Upper lobe of left lung (tissue), 6 donors: Measurements from ENCODE around the gene ZNF787. TPM values are rescaled to one million over a fixed set of nuclear protein-coding genes. Genes with fewer than 3 reads are reported as not detected.

ENCODE experiments used
- ATAC-seq, 2 donors: fragments of 200-7000 bp; cut with Tn5 transposase; one replicate each; pipeline ENCODE4 v1.9.1; 2022; ENCODE audit warnings: mild to moderate bottlenecking in 2 of 2, moderate library complexity in 2 of 2; ENCODE audit not compliant: low FRiP score in 2 of 2
- DNase-seq, 2 donors: peaks; one replicate each; pipeline ENCODE4 v3.0.0-alpha.2; 2019 to 2020
- H3K27ac ChIP-seq, 4 donors: fragments of 200-600 bp; sonication (generic); one replicate each; pipeline ENCODE4 v1.5.1; 2016 to 2019
- H3K27me3 ChIP-seq, 4 donors: fragments of 200-600 bp; sonication (generic); one replicate each; pipeline ENCODE4 v1.5.1; 2017 to 2019
- H3K36me3 ChIP-seq, 4 donors: fragments of 200-600 bp; sonication (generic); one replicate each; pipeline ENCODE4 v1.5.1; 2016 to 2019
- H3K4me1 ChIP-seq, 4 donors: fragments of 200-600 bp; sonication (generic); one replicate each; pipeline ENCODE4 v1.5.1; 2018 to 2019
- H3K4me3 ChIP-seq, 4 donors: fragments of 200-600 bp; sonication (generic); one replicate each; pipeline ENCODE4 v1.5.1; 2017 to 2019; ENCODE audit warnings: mild to moderate bottlenecking in 2 of 4, moderate library complexity in 1 of 4
- H3K9me3 ChIP-seq, 4 donors: fragments of 200-600 bp; sonication (generic); one replicate each; pipeline ENCODE4 v1.5.1; 2018 to 2019
- EP300 ChIP-seq, 4 donors: sonication (generic); formaldehyde crosslinking; IDR thresholded peaks; one replicate each; pipeline ENCODE4 v1.5.1; 2017; ENCODE audit warnings: antibody characterized with exemption in 4 of 4, control low read depth in 2 of 4
- POLR2A ChIP-seq, 4 donors: fragments of 450-650 bp; IDR thresholded peaks; one replicate each; pipeline ENCODE4 v1.5.1; 2016 to 2017; ENCODE audit warnings: antibody characterized with exemption in 4 of 4, mild to moderate bottlenecking in 2 of 4
- POLR2AphosphoS5 ChIP-seq, 2 donors: sonication (generic); formaldehyde crosslinking; IDR thresholded peaks; one replicate each; pipeline ENCODE4 v1.5.1; 2017; ENCODE audit warnings: antibody characterized with exemption in 2 of 2
- WGBS, 2 donors: methylation state at CpG; one replicate each; pipeline ENCODE4 v1.1.5; 2017 to 2018; 5-methylcytosine and 5-hydroxymethylcytosine counted together
- total RNA-seq, 6 donors: library from RNA; depleted of rRNA in 4 of 6; stranded (reverse); fragments of >200 nt in 4 of 6; gene quantifications; one replicate each; pipeline versions ENCODE4 v1.1.0 to v1.2.1, GENCODE V29; 2016 to 2021
- TF ChIP-seq, protein P1 (sequence below), 6 experiments: fragments of 450-650 bp in 4 of 6; fragments of 200-600 bp in 2 of 6; sonication (generic) in 2 of 6; IDR thresholded peaks; one replicate each; pipeline ENCODE4 v1.5.1; 2016 to 2019; ENCODE audit warnings: antibody characterized with exemption in 6 of 6
- donor health status: DM: no; HTN: no; CAD: no; lungs with moderate emphysema.
- donor health status: DM: no; HTN: yes; CAD: no; lungs with severe emphysema.

The ZNF787 gene
- total RNA-seq, 6 donors from 2014 or later, result 20.5 to 45.4 (median 35.8) TPM

DNA sequence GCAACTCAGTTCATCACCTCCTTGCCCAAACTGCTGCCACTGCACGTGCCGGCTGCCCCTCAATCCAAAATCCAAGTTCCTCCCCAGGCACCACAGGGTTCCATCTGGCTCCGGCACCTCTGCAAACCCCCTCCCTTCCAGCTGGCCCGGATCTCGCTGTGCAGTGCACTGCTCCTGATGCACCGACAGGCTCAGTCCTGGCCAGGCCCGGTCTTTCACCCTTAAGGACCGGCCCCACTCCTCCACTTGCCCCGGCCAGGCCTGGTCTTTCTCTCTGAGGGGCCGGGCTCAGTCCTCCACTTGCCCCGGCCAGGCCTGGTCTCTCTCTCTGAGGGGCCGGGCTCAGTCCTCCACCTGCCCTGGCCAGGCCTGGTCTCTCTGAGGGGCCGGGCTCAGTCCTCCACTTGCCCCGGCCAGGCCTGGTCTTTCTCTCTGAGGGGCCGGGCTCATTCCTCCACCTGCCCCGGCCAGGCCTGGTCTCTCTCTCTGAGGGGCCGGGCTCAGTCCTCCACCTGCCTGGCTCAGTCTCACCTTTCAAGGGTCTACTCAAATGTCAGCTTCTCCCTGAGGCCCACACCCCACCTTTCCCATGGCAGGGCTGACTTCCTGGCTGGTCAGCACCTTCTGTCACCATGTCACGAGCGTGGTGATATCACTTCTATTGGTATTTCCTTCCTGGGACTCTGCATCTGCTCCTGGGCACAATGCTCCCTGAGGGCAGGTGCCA lies 6.9 kb downstream of the ZNF787 start:
- Histone ChIP-seq H3K27ac (peak overlapping the region; percentile 3 to 61 (median 39)), H3K4me3 (no peak overlapping the region), H3K4me1 (peaks cover 77 to 97% (median 80%) of the 10 kb centered on the region in 4 donors), H3K9me3 (no peaks in the 10 kb centered on the region), H3K27me3 (no peaks in the 10 kb centered on the region), H3K36me3 (peaks cover 0 to 9% (median 0%) of the 10 kb centered on the region in 4 donors)
- 73 to 79% methylated on average over 17 to 19 of the region's 19 CpGs for WGBS, 2 donors
- ATAC-seq (no peak), DNase-seq (no peak)
- TF ChIP-seq, protein P1, sequence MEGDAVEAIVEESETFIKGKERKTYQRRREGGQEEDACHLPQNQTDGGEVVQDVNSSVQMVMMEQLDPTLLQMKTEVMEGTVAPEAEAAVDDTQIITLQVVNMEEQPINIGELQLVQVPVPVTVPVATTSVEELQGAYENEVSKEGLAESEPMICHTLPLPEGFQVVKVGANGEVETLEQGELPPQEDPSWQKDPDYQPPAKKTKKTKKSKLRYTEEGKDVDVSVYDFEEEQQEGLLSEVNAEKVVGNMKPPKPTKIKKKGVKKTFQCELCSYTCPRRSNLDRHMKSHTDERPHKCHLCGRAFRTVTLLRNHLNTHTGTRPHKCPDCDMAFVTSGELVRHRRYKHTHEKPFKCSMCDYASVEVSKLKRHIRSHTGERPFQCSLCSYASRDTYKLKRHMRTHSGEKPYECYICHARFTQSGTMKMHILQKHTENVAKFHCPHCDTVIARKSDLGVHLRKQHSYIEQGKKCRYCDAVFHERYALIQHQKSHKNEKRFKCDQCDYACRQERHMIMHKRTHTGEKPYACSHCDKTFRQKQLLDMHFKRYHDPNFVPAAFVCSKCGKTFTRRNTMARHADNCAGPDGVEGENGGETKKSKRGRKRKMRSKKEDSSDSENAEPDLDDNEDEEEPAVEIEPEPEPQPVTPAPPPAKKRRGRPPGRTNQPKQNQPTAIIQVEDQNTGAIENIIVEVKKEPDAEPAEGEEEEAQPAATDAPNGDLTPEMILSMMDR (IDR thresholded peaks at IDR 0.05), result peak in 1 of 6 experiments; percentile 7
- TF ChIP-seq POLR2A (IDR thresholded peaks at IDR 0.05), result no peak

DNA sequence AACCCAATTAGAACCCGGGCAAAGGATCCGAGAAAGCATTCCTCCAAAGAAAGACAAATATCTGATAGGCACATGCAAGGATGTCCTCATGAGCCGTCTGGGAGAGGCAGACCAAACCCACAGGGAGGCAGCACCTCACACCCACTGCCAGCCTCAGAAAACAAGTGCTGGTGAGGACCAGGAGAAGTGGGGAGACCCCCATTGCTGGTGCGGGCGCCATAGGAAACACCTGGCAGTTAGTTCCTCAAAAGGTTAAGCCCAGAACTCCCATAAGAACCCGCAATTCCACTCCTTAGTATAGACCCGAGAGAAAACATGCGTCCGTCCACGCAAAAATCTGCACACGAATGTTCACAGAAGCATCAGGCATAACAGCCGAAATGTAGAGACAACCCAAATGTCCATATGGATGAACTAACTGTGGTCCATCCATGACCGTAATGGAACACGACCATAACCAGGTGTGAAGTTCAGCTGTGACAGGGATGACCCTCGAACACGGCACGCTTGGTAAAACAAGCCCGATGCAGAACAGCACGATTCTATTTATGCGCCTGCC lies 7.9 kb downstream of the ZNF787 start:
- H3K36me3 ChIP-seq, result peaks cover 0 to 6% (median 0%) of the 10 kb centered on the region in 4 donors
- DNase-seq (no peak), ATAC-seq (no peak)
- H3K4me1 ChIP-seq, result peaks cover 77 to 97% (median 80%) of the 10 kb centered on the region in 4 donors
- peak overlapping the region; percentile 71 to 84 (median 82) for H3K27ac ChIP-seq
- no peak overlapping the region for H3K4me3 ChIP-seq
- no peaks in the 10 kb centered on the region for H3K9me3 ChIP-seq
- no peaks in the 10 kb centered on the region for H3K27me3 ChIP-seq
- TF ChIP-seq, protein P1 (IDR thresholded peaks at IDR 0.05), result no peak
- TF ChIP-seq POLR2A (IDR thresholded peaks at IDR 0.05) (no peak), POLR2AphosphoS5 (IDR thresholded peaks at IDR 0.05) (no peak), EP300 (IDR thresholded peaks at IDR 0.05) (no peak)
- WGBS, 2 donors, result 64 to 71% methylated on average over 20 of the region's 20 CpGs

DNA sequence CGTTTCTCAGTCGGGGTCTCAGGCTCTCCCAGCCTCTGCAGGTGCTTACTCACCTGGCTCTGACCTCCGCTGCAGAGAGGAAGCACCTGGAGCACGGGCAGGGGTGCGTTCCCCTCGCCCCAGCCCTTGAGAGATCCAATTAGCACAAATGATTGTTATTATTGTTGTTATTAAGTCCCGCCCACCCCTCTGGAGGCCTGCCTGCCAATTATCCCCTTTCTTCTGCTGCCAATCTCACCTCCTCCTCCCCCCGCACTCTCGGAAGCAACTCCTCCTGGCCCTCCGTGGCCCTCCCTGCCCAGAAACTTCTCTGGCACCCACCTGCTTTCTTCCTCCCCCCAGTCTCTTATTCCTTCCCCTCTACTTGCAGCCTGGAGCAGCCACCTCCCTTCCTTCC lies 8.8 kb downstream of the ZNF787 start:
- 40 to 53% methylated on average over 10 of the region's 10 CpGs for WGBS, 2 donors
- ATAC-seq (no peak), DNase-seq (no peak)
- Histone ChIP-seq H3K27ac (peak overlapping the region; percentile 71 to 84 (median 82)), H3K36me3 (peaks cover 0 to 5% (median 0%) of the 10 kb centered on the region in 4 donors), H3K4me1 (peaks cover 77 to 97% (median 79%) of the 10 kb centered on the region in 4 donors), H3K4me3 (no peak overlapping the region), H3K27me3 (no peaks in the 10 kb centered on the region), H3K9me3 (no peaks in the 10 kb centered on the region)
- TF ChIP-seq POLR2AphosphoS5 (IDR thresholded peaks at IDR 0.05) (no peak), POLR2A (IDR thresholded peaks at IDR 0.05) (no peak), EP300 (IDR thresholded peaks at IDR 0.05) (no peak)
- TF ChIP-seq, protein P1 (IDR thresholded peaks at IDR 0.05), result no peak

DNA sequence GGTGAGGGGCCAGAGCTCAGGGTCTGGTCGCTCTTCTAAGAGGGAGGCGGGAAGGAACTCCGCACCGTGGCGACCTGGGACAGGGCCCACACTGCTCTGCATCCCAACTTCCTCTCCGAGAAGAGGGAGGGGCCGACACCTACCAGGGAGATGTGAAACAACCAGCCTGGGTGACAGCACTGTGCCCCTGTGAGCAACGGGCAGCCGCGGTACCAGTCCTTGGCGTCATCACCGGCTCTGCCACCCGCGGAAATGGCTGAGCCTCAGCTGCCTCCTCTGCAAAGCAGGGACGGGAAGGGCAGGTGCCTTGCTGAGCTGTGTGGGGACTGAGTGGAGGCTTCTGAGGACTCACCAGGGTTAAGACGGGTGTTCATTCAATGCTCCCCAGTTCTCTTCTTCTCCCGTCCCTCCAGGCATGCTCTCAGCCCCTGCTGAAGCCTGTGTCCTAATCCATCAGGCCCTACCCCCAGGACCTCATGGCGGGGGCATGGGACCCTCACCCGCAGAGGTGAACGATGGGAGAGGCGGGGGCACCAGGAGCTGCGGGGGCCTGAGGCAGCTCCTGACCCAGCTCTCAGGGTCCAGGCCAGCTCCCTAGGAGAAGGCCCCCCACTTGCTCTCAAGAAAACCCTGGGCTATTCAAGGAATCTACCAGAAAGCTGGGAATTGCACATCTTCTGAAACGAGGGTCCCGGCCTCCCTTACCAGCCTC lies 9.3 kb downstream of the ZNF787 start:
- DNase-seq (peak; percentile 69 to 85), ATAC-seq (peak; percentile 74 to 75)
- Histone ChIP-seq H3K27ac (peak overlapping the region; percentile 71 to 84 (median 82)), H3K4me3 (no peak overlapping the region), H3K27me3 (no peaks in the 10 kb centered on the region), H3K4me1 (peaks cover 80 to 97% (median 82%) of the 10 kb centered on the region in 4 donors), H3K36me3 (peaks cover 0 to 5% (median 0%) of the 10 kb centered on the region in 4 donors), H3K9me3 (no peaks in the 10 kb centered on the region)
- no peak for TF ChIP-seq EP300 (IDR thresholded peaks at IDR 0.05)
- TF ChIP-seq POLR2AphosphoS5 (IDR thresholded peaks at IDR 0.05), result peak; percentile 34 to 37
- no peak for TF ChIP-seq POLR2A (IDR thresholded peaks at IDR 0.05)
- 36 to 80% methylated on average over 4 to 24 of the region's 24 CpGs for WGBS, 2 donors
